ENCODE data around the gene PAK5.

DNA sequence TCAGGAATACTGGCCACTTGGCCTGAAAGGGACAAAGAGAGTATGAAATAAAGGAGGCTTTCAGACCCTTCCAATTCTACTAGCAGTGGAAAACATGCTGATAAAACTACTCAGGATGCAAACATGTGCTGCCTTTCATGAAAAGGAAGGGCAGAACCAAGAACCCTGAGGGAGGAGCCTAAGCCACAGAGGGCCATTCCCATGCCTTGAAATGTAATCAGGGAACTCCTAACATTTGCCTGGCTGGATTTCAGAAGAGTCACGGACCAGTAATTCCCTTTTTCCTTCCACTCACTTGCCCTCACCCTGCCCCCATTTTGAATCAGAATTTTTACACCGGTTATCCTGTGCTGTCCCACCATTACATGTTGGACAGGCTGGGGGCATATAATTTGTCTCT lies 208.3 kb downstream of the PAK5 start:
- TF ChIP-seq SP1 (IDR thresholded peaks at IDR 0.05) (no peak), TAF1 (conservative IDR thresholded peaks at IDR 0.05) (no peak), EGR1 (IDR thresholded peaks at IDR 0.05; ENCODE audit: low read depth in 2 of 2) (no peak), CTCF (IDR thresholded peaks at IDR 0.05; ENCODE audit: low read depth, low read length, missing input control) (no peak), YY1 (IDR thresholded peaks at IDR 0.05) (no peak), REST (IDR thresholded peaks at IDR 0.05) (no peak), GABPA (IDR thresholded peaks at IDR 0.05 in 1 of 2, conservative IDR thresholded peaks at IDR 0.05 in 1 of 2) (no peak), RAD21 (IDR thresholded peaks at IDR 0.05) (no peak)
- TF ChIP-seq, protein P1, sequence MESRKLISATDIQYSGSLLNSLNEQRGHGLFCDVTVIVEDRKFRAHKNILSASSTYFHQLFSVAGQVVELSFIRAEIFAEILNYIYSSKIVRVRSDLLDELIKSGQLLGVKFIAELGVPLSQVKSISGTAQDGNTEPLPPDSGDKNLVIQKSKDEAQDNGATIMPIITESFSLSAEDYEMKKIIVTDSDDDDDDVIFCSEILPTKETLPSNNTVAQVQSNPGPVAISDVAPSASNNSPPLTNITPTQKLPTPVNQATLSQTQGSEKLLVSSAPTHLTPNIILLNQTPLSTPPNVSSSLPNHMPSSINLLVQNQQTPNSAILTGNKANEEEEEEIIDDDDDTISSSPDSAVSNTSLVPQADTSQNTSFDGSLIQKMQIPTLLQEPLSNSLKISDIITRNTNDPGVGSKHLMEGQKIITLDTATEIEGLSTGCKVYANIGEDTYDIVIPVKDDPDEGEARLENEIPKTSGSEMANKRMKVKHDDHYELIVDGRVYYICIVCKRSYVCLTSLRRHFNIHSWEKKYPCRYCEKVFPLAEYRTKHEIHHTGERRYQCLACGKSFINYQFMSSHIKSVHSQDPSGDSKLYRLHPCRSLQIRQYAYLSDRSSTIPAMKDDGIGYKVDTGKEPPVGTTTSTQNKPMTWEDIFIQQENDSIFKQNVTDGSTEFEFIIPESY (IDR thresholded peaks at IDR 0.05) = no peak
- TF ChIP-seq, protein P2, sequence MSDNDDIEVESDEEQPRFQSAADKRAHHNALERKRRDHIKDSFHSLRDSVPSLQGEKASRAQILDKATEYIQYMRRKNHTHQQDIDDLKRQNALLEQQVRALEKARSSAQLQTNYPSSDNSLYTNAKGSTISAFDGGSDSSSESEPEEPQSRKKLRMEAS (IDR thresholded peaks at IDR 0.05) = no peak
- TF ChIP-seq, protein P3, sequence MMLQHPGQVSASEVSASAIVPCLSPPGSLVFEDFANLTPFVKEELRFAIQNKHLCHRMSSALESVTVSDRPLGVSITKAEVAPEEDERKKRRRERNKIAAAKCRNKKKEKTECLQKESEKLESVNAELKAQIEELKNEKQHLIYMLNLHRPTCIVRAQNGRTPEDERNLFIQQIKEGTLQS (IDR thresholded peaks at IDR 0.05) = no peak
